ENCODE measurements around the gene CD151. TPM values are rescaled to one million over a fixed set of nuclear protein-coding genes. Genes with fewer than 3 reads are reported as not detected.
A peak's percentile ranks its signal among the peaks of the same experiment; 100 is the strongest.

The CD151 gene
- total RNA-seq, 5 donors from 2014 or later (not counting 1 experiment from before 2014, with no cell fraction given): 14.9 to 28.2 (median 25.6) TPM

- WGBS (ENCODE audit: insufficient coverage): 62% methylated on average over 28 of the region's 31 CpGs
- ATAC-seq (replicated peaks in 1 of 4): no peak
These were observed 1.9 kb downstream of the CD151 start for GRCh38 chr11:834371-835316.

DNA sequence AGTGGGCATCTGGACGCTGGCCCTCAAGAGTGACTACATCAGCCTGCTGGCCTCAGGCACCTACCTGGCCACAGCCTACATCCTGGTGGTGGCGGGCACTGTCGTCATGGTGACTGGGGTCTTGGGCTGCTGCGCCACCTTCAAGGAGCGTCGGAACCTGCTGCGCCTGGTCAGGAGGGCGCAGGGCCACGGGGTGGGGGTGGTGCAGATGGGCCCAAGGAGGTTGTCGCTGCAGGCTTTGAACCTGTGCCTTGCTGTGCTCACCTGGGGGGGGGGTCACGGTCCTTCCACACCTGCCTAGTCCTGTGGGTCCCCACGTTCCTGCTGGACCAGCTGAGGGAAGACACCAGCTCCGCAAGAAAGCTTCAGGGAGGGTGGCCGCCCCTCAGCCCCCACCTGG is 3.5 kb downstream of the CD151 start:
- Mint-ChIP-seq H3K27ac (no peak overlapping the region), H3K27me3 (peaks cover 0 to 7% of the 10 kb centered on the region in 2 donors), H3K4me3 (no peak overlapping the region), H3K9me3 (no peaks in the 10 kb centered on the region), H3K36me3 (peaks cover 2% of the 10 kb centered on the region), H3K4me1 (peaks cover 20 to 35% (median 20%) of the 10 kb centered on the region in 3 donors)
- Histone ChIP-seq H3K36me3 (ENCODE audit: control insufficient read depth in 2 of 2, extremely low read depth in 1 of 2, insufficient read depth in 1 of 2, low read length in 1 of 2) (peaks cover 5 to 26% of the 10 kb centered on the region in 2 donors), H3K4me3 (ENCODE audit: control insufficient read depth in 1 of 2, extremely low read depth in 1 of 2, low read length in 1 of 2) (no peak overlapping the region), H3K9me3 (no peaks in the 10 kb centered on the region), H3K27ac (ENCODE audit: low read length) (no peak overlapping the region), H3K4me1 (ENCODE audit: control insufficient read depth in 1 of 2, extremely low read depth in 1 of 2, insufficient read depth in 2 of 2, low read length in 2 of 2) (peaks cover 2 to 61% of the 10 kb centered on the region in 2 experiments), H3K27me3 (replicated peaks in 1 of 2; ENCODE audit: control insufficient read depth in 2 of 2, extremely low read depth in 1 of 2, insufficient read depth in 2 of 2, low read length in 1 of 2) (peaks cover 0 to 28% of the 10 kb centered on the region in 2 experiments)
- ATAC-seq (replicated peaks in 1 of 4): no peak
- POLR2A ChIA-PET: no interaction called here
- 95% methylated on average over 11 of the region's 14 CpGs for WGBS (ENCODE audit: insufficient coverage)
- no peak for DNase-seq
- CTCF ChIA-PET: no interaction called here

More at GRCh38 chr11:834371-835316, 1.9 kb downstream of the CD151 start:
- Histone ChIP-seq H3K4me1 (ENCODE audit: control insufficient read depth in 1 of 2, extremely low read depth in 1 of 2, insufficient read depth in 2 of 2, low read length in 2 of 2) (peaks cover 15 to 62% of the 10 kb centered on the region in 2 experiments), H3K27ac (ENCODE audit: low read length) (no peak overlapping the region), H3K4me3 (ENCODE audit: control insufficient read depth in 1 of 2, extremely low read depth in 1 of 2, low read length in 1 of 2) (no peak overlapping the region), H3K27me3 (replicated peaks in 1 of 2; ENCODE audit: control insufficient read depth in 2 of 2, extremely low read depth in 1 of 2, insufficient read depth in 2 of 2, low read length in 1 of 2) (peaks cover 0 to 44% of the 10 kb centered on the region in 2 experiments), H3K9me3 (no peaks in the 10 kb centered on the region), H3K36me3 (ENCODE audit: control insufficient read depth in 2 of 2, extremely low read depth in 1 of 2, insufficient read depth in 1 of 2, low read length in 1 of 2) (peaks cover 0 to 18% of the 10 kb centered on the region in 2 donors)
- Mint-ChIP-seq H3K4me1 (peaks cover 9 to 27% (median 11%) of the 10 kb centered on the region in 3 donors), H3K36me3 (peaks cover 2% of the 10 kb centered on the region), H3K9me3 (no peaks in the 10 kb centered on the region), H3K4me3 (peak overlapping the region in 2 of 3 donors; percentile 39 to 63), H3K27me3 (peaks cover under 1 to 14% of the 10 kb centered on the region in 2 donors), H3K27ac (no peak overlapping the region)
- CTCF ChIA-PET: no interaction called here
- no peak for DNase-seq
- POLR2A ChIA-PET: interaction anchor here (0.5 to 0.6 kb wide), 2 partner anchors 753 to 1088 kb away, joined by 4 to 9 read pairs; no protein-coding TSS in a partner anchor

DNA sequence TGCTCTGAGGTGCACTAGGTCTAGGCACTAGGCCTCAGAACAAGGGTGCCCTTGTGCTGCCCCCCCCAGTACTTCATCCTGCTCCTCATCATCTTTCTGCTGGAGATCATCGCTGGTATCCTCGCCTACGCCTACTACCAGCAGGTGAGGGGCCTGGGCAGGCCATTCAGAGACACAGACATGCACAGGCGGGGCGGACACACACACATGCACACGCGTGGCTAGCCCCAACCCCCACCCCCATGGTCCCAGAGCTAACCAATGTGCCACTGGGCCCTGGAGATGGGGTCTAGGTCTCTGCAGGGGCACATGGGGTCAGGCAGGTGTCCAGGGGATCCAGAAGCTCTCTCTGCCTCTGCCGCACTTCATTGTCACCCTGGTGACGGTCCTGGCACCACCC is 3.9 kb downstream of the CD151 start:
- no peaks in the 10 kb centered on the region for H3K9me3 Mint-ChIP-seq
- DNase-seq (no peak), ATAC-seq (replicated peaks in 1 of 4) (no peak)
- peaks cover 0 to 24% of the 10 kb centered on the region in 2 experiments for H3K27me3 ChIP-seq (replicated peaks in 1 of 2; ENCODE audit: control insufficient read depth in 2 of 2, extremely low read depth in 1 of 2, insufficient read depth in 2 of 2, low read length in 1 of 2)
- POLR2A ChIA-PET: no interaction called here
- peaks cover 2% of the 10 kb centered on the region for H3K36me3 Mint-ChIP-seq
- H3K4me3 Mint-ChIP-seq: no peak overlapping the region
- no peaks in the 10 kb centered on the region for H3K9me3 ChIP-seq
- WGBS (ENCODE audit: insufficient coverage): 90% methylated on average over 3 of the region's 9 CpGs
- peaks cover 20 to 34% (median 22%) of the 10 kb centered on the region in 3 donors for H3K4me1 Mint-ChIP-seq
- no peak overlapping the region for H3K27ac ChIP-seq (ENCODE audit: low read length)
- peaks cover 0 to 4% of the 10 kb centered on the region in 2 donors for H3K27me3 Mint-ChIP-seq
- peaks cover 2 to 61% of the 10 kb centered on the region in 2 experiments for H3K4me1 ChIP-seq (ENCODE audit: control insufficient read depth in 1 of 2, extremely low read depth in 1 of 2, insufficient read depth in 2 of 2, low read length in 2 of 2)
- H3K4me3 ChIP-seq (ENCODE audit: control insufficient read depth in 1 of 2, extremely low read depth in 1 of 2, low read length in 1 of 2): no peak overlapping the region
- CTCF ChIA-PET: no interaction called here
- no peak overlapping the region for H3K27ac Mint-ChIP-seq
- peaks cover 5 to 26% of the 10 kb centered on the region in 2 donors for H3K36me3 ChIP-seq (ENCODE audit: control insufficient read depth in 2 of 2, extremely low read depth in 1 of 2, insufficient read depth in 1 of 2, low read length in 1 of 2)

- H3K4me1 ChIP-seq (ENCODE audit: control insufficient read depth in 1 of 2, extremely low read depth in 1 of 2, insufficient read depth in 2 of 2, low read length in 2 of 2): peaks cover 2 to 57% of the 10 kb centered on the region in 2 experiments
- DNase-seq: no peak
- H3K27ac ChIP-seq (ENCODE audit: low read length): no peak overlapping the region
- peaks cover 0 to 17% of the 10 kb centered on the region in 2 experiments for H3K27me3 ChIP-seq (replicated peaks in 1 of 2; ENCODE audit: control insufficient read depth in 2 of 2, extremely low read depth in 1 of 2, insufficient read depth in 2 of 2, low read length in 1 of 2)
- Mint-ChIP-seq H3K9me3 (no peaks in the 10 kb centered on the region), H3K4me1 (peaks cover 14 to 30% (median 20%) of the 10 kb centered on the region in 3 donors), H3K27me3 (no peaks in the 10 kb centered on the region), H3K36me3 (peaks cover 2% of the 10 kb centered on the region), H3K27ac (no peak overlapping the region), H3K4me3 (no peak overlapping the region)
- no peaks in the 10 kb centered on the region for H3K9me3 ChIP-seq
- CTCF ChIA-PET: interaction anchor here in 1 of 2 donors (0.6 to 0.7 kb wide), 2 partner anchors 23 to 28 kb away, joined by 4 to 10 read pairs; no protein-coding TSS in a partner anchor
- 96% methylated on average over 8 of the region's 22 CpGs for WGBS (ENCODE audit: insufficient coverage)
- H3K36me3 ChIP-seq (ENCODE audit: control insufficient read depth in 2 of 2, extremely low read depth in 1 of 2, insufficient read depth in 1 of 2, low read length in 1 of 2): peaks cover 5 to 26% of the 10 kb centered on the region in 2 donors
- POLR2A ChIA-PET: no interaction called here
- H3K4me3 ChIP-seq (ENCODE audit: control insufficient read depth in 1 of 2, extremely low read depth in 1 of 2, low read length in 1 of 2): no peak overlapping the region
- ATAC-seq (replicated peaks in 1 of 4): no peak
These were observed 4.6 kb downstream of the CD151 start for GRCh38 chr11:837189-837989.

DNA sequence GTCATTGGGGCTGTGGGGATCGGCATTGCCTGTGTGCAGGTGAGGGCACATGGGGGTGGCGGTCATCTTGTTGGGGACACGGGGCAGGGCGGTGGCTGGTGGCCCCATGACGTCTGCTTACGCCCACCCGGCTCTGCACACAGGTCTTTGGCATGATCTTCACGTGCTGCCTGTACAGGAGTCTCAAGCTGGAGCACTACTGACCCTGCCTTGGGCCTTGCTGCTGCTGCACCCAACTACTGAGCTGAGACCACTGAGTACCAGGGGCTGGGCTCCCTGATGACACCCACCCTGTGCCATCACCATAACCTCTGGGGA is 5.2 kb downstream of the CD151 start:
- H3K4me1 ChIP-seq (ENCODE audit: control insufficient read depth in 1 of 2, extremely low read depth in 1 of 2, insufficient read depth in 2 of 2, low read length in 2 of 2): peaks cover 2 to 55% of the 10 kb centered on the region in 2 experiments
- POLR2A ChIA-PET: no interaction called here
- H3K27ac Mint-ChIP-seq: no peak overlapping the region

More for the DNA sequence above, 5.2 kb downstream of the CD151 start:
- no peak overlapping the region for H3K27ac ChIP-seq (ENCODE audit: low read length)
- CTCF ChIA-PET: interaction anchor here in 1 of 2 donors (0.6 to 0.7 kb wide), 2 partner anchors 24 to 29 kb away, joined by 4 to 10 read pairs; no protein-coding TSS in a partner anchor
- peaks cover 2% of the 10 kb centered on the region for H3K36me3 Mint-ChIP-seq
- H3K4me1 Mint-ChIP-seq: peaks cover 14 to 30% (median 20%) of the 10 kb centered on the region in 3 donors
- H3K4me3 Mint-ChIP-seq: no peak overlapping the region
- 84% methylated on average over 8 of the region's 8 CpGs for WGBS (ENCODE audit: insufficient coverage)
- H3K9me3 ChIP-seq: no peaks in the 10 kb centered on the region
- ATAC-seq (replicated peaks in 1 of 4) (no peak), DNase-seq (no peak)
- H3K27me3 ChIP-seq (replicated peaks in 1 of 2; ENCODE audit: control insufficient read depth in 2 of 2, extremely low read depth in 1 of 2, insufficient read depth in 2 of 2, low read length in 1 of 2): peaks cover 0 to 15% of the 10 kb centered on the region in 2 experiments
- no peaks in the 10 kb centered on the region for H3K9me3 Mint-ChIP-seq
- no peak overlapping the region for H3K4me3 ChIP-seq (ENCODE audit: control insufficient read depth in 1 of 2, extremely low read depth in 1 of 2, low read length in 1 of 2)
- H3K27me3 Mint-ChIP-seq: no peaks in the 10 kb centered on the region
- peaks cover 5 to 26% of the 10 kb centered on the region in 2 donors for H3K36me3 ChIP-seq (ENCODE audit: control insufficient read depth in 2 of 2, extremely low read depth in 1 of 2, insufficient read depth in 1 of 2, low read length in 1 of 2)
